Suprapubic skin (tissue), 4 donors: ENCODE data around the gene PASK. TPM values are rescaled to one million over a fixed set of nuclear protein-coding genes. Genes with fewer than 3 reads are reported as not detected.

Experiments used
- DNase-seq, 2 donors: peaks; one replicate each; pipeline ENCODE4 v3.0.0-alpha.2; 2019; ENCODE audit warnings: low spot score in 2 of 2
- H3K27ac ChIP-seq: fragments of 200-600 bp; sonication (generic); one replicate; pipeline ENCODE4 v1.5.1; 2019
- H3K27me3 ChIP-seq: fragments of 200-600 bp; sonication (generic); one replicate; pipeline ENCODE4 v1.5.1; 2019
- H3K36me3 ChIP-seq: fragments of 200-600 bp; sonication (generic); one replicate; pipeline ENCODE4 v1.5.1; 2019
- H3K4me1 ChIP-seq: fragments of 200-600 bp; sonication (generic); one replicate; pipeline ENCODE4 v1.5.1; 2019
- H3K4me3 ChIP-seq: fragments of 200-600 bp; sonication (generic); one replicate; pipeline ENCODE4 v1.5.1; 2019; ENCODE audit warnings: mild to moderate bottlenecking
- H3K9me3 ChIP-seq: fragments of 200-600 bp; sonication (generic); one replicate; pipeline ENCODE4 v1.5.1; 2019
- EP300 ChIP-seq: sonication (generic); formaldehyde crosslinking; IDR thresholded peaks from one replicate; pipeline ENCODE4 v1.6.1; 2017; ENCODE audit warnings: antibody characterized with exemption
- POLR2A ChIP-seq, 2 donors: fragments of 450-650 bp; IDR thresholded peaks; one replicate each; pipeline ENCODE4 v1.6.1; 2017; ENCODE audit warnings: antibody characterized with exemption in 2 of 2, mild to moderate bottlenecking in 2 of 2, moderate library complexity in 2 of 2
- POLR2AphosphoS5 ChIP-seq, 3 donors: sonication (generic); formaldehyde crosslinking; IDR thresholded peaks; one replicate each; pipeline ENCODE4 v1.6.1; 2017; ENCODE audit warnings: antibody characterized with exemption in 3 of 3
- WGBS: methylation state at CpG from one replicate; pipeline ENCODE4 v1.1.5; 2018; 5-methylcytosine and 5-hydroxymethylcytosine counted together
- total RNA-seq, 4 donors: library from RNA; depleted of rRNA; stranded (reverse); fragments of >200 nt; gene quantifications; one replicate each; pipeline ENCODE4 v1.1.0, GENCODE V29; 2016
- TF ChIP-seq, protein P1 (sequence below), 2 donors: fragments of 200-600 bp in 1 of 2; fragments of 450-650 bp in 1 of 2; sonication (generic) in 1 of 2; IDR thresholded peaks; one replicate each; pipeline ENCODE4 v1.5.1; 2016 to 2019; ENCODE audit warnings: antibody characterized with exemption in 2 of 2, mild to moderate bottlenecking in 1 of 2, moderate library complexity in 1 of 2

PASK gene
- total RNA-seq, 4 donors from 2014 or later = 9.8 to 19.7 (median 14.6) TPM

- DNase-seq = no peak
- H3K36me3 ChIP-seq = peaks cover 40% of the 10 kb centered on the region
- WGBS = 93% methylated on average over 15 of the region's 24 CpGs
Measured at GRCh38 chr2:241139531-241140444, 9.5 kb downstream of the PASK start.

GRCh38 chr2:241138471-241138870 is 10.8 kb downstream of the PASK start:
- TF ChIP-seq POLR2A (IDR thresholded peaks at IDR 0.05) (no peak), EP300 (no peak), POLR2AphosphoS5 (IDR thresholded peaks at IDR 0.05) (no peak)

More at GRCh38 chr2:241139531-241140444, 9.5 kb downstream of the PASK start:
- TF ChIP-seq EP300 = no peak
- TF ChIP-seq, protein P1, sequence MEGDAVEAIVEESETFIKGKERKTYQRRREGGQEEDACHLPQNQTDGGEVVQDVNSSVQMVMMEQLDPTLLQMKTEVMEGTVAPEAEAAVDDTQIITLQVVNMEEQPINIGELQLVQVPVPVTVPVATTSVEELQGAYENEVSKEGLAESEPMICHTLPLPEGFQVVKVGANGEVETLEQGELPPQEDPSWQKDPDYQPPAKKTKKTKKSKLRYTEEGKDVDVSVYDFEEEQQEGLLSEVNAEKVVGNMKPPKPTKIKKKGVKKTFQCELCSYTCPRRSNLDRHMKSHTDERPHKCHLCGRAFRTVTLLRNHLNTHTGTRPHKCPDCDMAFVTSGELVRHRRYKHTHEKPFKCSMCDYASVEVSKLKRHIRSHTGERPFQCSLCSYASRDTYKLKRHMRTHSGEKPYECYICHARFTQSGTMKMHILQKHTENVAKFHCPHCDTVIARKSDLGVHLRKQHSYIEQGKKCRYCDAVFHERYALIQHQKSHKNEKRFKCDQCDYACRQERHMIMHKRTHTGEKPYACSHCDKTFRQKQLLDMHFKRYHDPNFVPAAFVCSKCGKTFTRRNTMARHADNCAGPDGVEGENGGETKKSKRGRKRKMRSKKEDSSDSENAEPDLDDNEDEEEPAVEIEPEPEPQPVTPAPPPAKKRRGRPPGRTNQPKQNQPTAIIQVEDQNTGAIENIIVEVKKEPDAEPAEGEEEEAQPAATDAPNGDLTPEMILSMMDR (IDR thresholded peaks at IDR 0.05) = no peak
- no peak for TF ChIP-seq POLR2AphosphoS5 (IDR thresholded peaks at IDR 0.05)
- no peak for TF ChIP-seq POLR2A (IDR thresholded peaks at IDR 0.05)
- H3K27ac ChIP-seq = no peak overlapping the region
- no peaks in the 10 kb centered on the region for H3K4me1 ChIP-seq
- no peaks in the 10 kb centered on the region for H3K27me3 ChIP-seq
- H3K9me3 ChIP-seq = no peaks in the 10 kb centered on the region
- H3K4me3 ChIP-seq = no peak overlapping the region

GRCh38 chr2:241137276-241138190 is 11.7 kb downstream of the PASK start:
- TF ChIP-seq POLR2AphosphoS5 (IDR thresholded peaks at IDR 0.05) (no peak), POLR2A (IDR thresholded peaks at IDR 0.05) (no peak), EP300 (no peak)
- TF ChIP-seq, protein P1 (IDR thresholded peaks at IDR 0.05) = no peak
- Histone ChIP-seq H3K4me3 (no peak overlapping the region), H3K9me3 (no peaks in the 10 kb centered on the region), H3K27ac (no peak overlapping the region), H3K4me1 (no peaks in the 10 kb centered on the region), H3K36me3 (peaks cover 52% of the 10 kb centered on the region), H3K27me3 (no peaks in the 10 kb centered on the region)
- peak in 1 of 2 donors; percentile 71 for DNase-seq
- whole genome bisulfite sequencing = 90% methylated on average over 17 of the region's 24 CpGs

More at GRCh38 chr2:241138471-241138870, 10.8 kb downstream of the PASK start:
- DNase-seq = peak in 1 of 2 donors; percentile 33
- peaks cover 45% of the 10 kb centered on the region for H3K36me3 ChIP-seq
- H3K9me3 ChIP-seq = no peaks in the 10 kb centered on the region
- no peaks in the 10 kb centered on the region for H3K27me3 ChIP-seq
- no peaks in the 10 kb centered on the region for H3K4me1 ChIP-seq
- no peak overlapping the region for H3K4me3 ChIP-seq
- no peak overlapping the region for H3K27ac ChIP-seq
- WGBS = 92% methylated on average over 16 of the region's 16 CpGs

DNA sequence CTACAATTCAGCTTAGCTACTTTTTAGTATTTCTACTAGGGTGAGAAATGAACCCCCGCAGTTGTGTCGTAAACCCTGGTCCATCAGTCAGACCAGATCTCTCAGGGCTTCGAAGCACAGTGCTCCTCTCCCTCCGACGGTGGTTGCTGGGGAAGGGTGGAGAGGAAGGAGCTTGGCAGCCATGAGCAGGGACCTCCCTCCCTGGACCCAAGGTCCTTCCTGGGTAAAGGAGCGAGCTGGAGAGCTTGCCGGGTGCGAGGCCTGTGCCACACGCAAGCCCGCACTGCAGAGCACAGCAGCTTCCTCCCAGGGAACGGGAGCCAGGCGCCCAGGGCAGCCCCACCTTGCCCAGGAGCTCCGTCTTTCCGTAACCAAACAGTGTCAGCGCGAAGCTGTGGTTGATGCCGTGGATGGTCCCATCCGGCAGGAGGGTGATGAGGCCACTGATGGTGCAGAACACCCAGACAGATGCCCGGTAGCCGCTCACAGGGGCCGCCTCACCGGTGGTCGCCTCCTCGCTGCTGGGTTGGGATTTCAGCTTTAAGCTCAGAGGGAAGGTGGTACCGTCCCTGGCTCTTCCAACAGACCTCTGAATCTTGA is 12.5 kb downstream of the PASK start:
- Histone ChIP-seq H3K4me1 (no peaks in the 10 kb centered on the region), H3K27ac (no peak overlapping the region), H3K36me3 (peaks cover 52% of the 10 kb centered on the region), H3K4me3 (no peak overlapping the region), H3K9me3 (no peaks in the 10 kb centered on the region), H3K27me3 (no peaks in the 10 kb centered on the region)
- 96% methylated on average over 14 of the region's 25 CpGs for WGBS
- TF ChIP-seq POLR2A (IDR thresholded peaks at IDR 0.05) = no peak
- TF ChIP-seq, protein P1 (IDR thresholded peaks at IDR 0.05) = no peak
- no peak for TF ChIP-seq POLR2AphosphoS5 (IDR thresholded peaks at IDR 0.05)
- no peak for TF ChIP-seq EP300
- peak in 1 of 2 donors; percentile 69 for DNase-seq

DNA sequence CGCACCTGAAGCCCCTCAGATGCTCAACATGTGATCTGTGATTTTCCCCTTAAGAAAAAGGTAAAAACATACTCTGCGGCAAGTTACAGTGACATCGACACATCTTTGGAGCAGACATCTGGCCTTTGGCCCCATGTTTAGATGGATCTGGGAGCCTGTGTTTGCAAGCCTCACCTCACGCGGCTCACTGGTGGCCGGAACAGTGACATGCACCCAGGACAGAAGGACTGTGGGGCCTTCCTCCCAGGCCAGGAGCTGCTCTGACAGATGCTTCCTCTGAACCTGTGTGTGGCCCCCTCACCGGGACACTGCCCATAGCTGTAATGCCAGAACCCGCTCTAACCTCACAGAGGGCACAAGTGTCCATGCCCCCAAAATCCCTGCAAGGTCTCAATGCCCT is 13.1 kb downstream of the PASK start:
- Histone ChIP-seq H3K4me1 (no peaks in the 10 kb centered on the region), H3K36me3 (peaks cover 52% of the 10 kb centered on the region), H3K27ac (no peak overlapping the region), H3K4me3 (no peak overlapping the region), H3K27me3 (no peaks in the 10 kb centered on the region), H3K9me3 (no peaks in the 10 kb centered on the region)
- WGBS = 91% methylated on average over 7 of the region's 8 CpGs
- TF ChIP-seq, protein P1 (IDR thresholded peaks at IDR 0.05) = no peak
- TF ChIP-seq POLR2A (IDR thresholded peaks at IDR 0.05) = no peak
- TF ChIP-seq EP300 = no peak
- no peak for TF ChIP-seq POLR2AphosphoS5 (IDR thresholded peaks at IDR 0.05)
- peak in 1 of 2 donors; percentile 62 for DNase-seq
